ENCODE data around the gene IL37.

DNA sequence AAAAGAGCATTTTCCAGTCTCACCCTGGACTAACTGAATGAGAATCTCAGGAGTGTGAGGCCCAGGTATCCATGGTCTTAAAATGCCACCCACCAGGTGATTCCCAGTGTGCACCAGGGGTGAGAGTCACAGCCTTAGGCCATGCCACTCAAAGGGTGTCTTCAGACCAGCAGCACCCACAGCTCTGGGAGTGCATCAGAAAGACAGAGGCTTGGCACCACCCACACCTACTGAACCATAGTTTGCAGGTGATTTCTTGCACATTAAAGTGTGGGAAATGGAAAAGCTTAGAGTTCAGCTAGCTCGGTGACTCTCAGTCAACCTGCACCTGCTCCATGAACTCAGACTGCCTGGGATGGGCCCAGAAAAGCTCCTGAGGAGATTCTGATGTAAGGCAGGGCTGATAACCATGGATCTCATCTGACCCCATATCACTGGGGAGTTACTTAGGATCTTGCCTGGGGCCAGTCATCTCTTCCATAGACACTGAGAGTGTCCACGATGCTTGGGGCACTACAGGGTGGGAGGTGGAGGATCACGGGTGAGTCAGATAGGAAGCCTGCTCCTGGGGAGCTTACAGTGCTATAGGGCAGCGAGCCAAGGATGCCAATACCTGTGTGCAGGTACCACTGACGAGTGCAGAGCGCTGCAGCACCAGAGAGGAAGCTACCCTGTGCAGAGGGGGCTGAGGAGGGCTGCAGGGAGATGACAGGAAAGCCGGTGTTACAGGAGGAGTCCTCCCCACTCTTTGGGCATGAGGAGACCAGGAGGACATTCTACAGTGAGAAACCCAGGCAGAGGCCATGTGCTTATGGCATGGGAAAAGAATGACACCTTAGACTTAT lies 4.6 kb downstream of the IL37 start:
- TF ChIP-seq, protein P1, sequence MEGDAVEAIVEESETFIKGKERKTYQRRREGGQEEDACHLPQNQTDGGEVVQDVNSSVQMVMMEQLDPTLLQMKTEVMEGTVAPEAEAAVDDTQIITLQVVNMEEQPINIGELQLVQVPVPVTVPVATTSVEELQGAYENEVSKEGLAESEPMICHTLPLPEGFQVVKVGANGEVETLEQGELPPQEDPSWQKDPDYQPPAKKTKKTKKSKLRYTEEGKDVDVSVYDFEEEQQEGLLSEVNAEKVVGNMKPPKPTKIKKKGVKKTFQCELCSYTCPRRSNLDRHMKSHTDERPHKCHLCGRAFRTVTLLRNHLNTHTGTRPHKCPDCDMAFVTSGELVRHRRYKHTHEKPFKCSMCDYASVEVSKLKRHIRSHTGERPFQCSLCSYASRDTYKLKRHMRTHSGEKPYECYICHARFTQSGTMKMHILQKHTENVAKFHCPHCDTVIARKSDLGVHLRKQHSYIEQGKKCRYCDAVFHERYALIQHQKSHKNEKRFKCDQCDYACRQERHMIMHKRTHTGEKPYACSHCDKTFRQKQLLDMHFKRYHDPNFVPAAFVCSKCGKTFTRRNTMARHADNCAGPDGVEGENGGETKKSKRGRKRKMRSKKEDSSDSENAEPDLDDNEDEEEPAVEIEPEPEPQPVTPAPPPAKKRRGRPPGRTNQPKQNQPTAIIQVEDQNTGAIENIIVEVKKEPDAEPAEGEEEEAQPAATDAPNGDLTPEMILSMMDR (IDR thresholded peaks at IDR 0.05; ENCODE audit: poor library complexity, severe bottlenecking) = no peak
- no peak for TF ChIP-seq EZH2 (IDR thresholded peaks at IDR 0.05; ENCODE audit: borderline replicate concordance, insufficient read depth, low read length, poor library complexity, severe bottlenecking)
- TF ChIP-seq POLR2AphosphoS5 (IDR thresholded peaks at IDR 0.05) = no peak
- TF ChIP-seq, protein P2, sequence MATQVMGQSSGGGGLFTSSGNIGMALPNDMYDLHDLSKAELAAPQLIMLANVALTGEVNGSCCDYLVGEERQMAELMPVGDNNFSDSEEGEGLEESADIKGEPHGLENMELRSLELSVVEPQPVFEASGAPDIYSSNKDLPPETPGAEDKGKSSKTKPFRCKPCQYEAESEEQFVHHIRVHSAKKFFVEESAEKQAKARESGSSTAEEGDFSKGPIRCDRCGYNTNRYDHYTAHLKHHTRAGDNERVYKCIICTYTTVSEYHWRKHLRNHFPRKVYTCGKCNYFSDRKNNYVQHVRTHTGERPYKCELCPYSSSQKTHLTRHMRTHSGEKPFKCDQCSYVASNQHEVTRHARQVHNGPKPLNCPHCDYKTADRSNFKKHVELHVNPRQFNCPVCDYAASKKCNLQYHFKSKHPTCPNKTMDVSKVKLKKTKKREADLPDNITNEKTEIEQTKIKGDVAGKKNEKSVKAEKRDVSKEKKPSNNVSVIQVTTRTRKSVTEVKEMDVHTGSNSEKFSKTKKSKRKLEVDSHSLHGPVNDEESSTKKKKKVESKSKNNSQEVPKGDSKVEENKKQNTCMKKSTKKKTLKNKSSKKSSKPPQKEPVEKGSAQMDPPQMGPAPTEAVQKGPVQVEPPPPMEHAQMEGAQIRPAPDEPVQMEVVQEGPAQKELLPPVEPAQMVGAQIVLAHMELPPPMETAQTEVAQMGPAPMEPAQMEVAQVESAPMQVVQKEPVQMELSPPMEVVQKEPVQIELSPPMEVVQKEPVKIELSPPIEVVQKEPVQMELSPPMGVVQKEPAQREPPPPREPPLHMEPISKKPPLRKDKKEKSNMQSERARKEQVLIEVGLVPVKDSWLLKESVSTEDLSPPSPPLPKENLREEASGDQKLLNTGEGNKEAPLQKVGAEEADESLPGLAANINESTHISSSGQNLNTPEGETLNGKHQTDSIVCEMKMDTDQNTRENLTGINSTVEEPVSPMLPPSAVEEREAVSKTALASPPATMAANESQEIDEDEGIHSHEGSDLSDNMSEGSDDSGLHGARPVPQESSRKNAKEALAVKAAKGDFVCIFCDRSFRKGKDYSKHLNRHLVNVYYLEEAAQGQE (IDR thresholded peaks at IDR 0.05; ENCODE audit: borderline replicate concordance) = no peak
- no peak for TF ChIP-seq EP300 (conservative IDR thresholded peaks at IDR 0.05; ENCODE audit: poor library complexity, severe bottlenecking)
- no peak for TF ChIP-seq TAF1 (IDR thresholded peaks at IDR 0.05; ENCODE audit: low read depth)
- no peak for TF ChIP-seq SMC3 (conservative IDR thresholded peaks at IDR 0.05; ENCODE audit: poor library complexity)
- TF ChIP-seq RAD21 (conservative IDR thresholded peaks at IDR 0.05) = no peak
- no peak for TF ChIP-seq MXI1 (conservative IDR thresholded peaks at IDR 0.05; ENCODE audit: poor library complexity, severe bottlenecking)

Measured in neural cell (in vitro differentiated cells).